ENCODE data around the gene CADM2. TPM values are rescaled to one million over a fixed set of nuclear protein-coding genes. Genes with fewer than 3 reads are reported as not detected.
"Not testable (repeated sequence)": the region's sequence is repeated elsewhere in the genome, so short reads cannot be mapped to it uniquely, and the experiment has no call there.

CADM2 gene
- total RNA-seq, 1 donor from 2014 or later, result not detected

DNA sequence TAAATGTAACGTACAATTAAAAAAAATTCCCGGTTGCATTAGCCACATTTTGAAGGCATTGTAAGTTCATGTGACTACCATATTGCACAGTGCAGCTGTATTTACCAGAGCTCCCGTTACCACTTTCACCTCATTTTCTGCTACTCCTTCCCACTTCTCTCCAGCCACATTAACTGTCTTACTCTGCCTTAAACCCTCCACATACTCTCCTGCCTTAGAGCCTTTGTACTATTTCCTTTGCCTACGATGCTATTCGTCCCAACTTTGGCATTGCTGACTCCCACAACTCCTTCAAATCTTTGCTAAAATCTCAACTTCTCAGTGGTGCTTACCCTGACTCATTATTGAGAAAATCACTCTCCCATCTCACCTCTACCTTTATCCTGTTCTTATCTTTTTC, 115.2 kb downstream of the CADM2 start:
- no peak for DNase-seq (ENCODE audit: extremely low read depth, low read depth, low spot score)

DNA sequence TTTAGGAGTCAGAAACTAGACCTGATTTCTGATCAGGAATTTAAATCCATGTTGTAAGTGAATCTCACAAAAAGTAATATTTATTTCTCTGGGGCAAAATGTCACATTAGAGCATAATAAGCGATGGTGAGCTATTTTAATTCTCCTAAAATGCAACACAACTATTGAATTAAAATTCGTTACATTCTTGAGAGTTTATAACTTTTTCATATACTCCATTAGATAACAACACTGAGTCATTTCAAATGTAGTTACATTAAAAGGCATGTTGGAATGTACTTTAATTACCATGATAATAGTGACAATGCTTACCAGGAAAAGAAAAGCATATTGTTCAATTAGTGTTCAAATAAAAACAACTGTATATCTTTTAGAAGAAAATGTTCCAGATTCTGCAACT, 116.9 kb downstream of the CADM2 start:
- no peak for DNase-seq (ENCODE audit: extremely low read depth, low read depth, low spot score)

- no peak for DNase-seq (ENCODE audit: extremely low read depth, low read depth, low spot score)
These were observed 118.2 kb downstream of the CADM2 start for GRCh38 chr3:85077018-85077417.

GRCh38 chr3:85081191-85081906, 122.6 kb downstream of the CADM2 start:
- no peak for DNase-seq (ENCODE audit: extremely low read depth, low read depth, low spot score)

- DNase-seq (ENCODE audit: extremely low read depth, low read depth, low spot score), result no peak
These were observed 131.7 kb downstream of the CADM2 start for GRCh38 chr3:85090495-85090894.

DNA sequence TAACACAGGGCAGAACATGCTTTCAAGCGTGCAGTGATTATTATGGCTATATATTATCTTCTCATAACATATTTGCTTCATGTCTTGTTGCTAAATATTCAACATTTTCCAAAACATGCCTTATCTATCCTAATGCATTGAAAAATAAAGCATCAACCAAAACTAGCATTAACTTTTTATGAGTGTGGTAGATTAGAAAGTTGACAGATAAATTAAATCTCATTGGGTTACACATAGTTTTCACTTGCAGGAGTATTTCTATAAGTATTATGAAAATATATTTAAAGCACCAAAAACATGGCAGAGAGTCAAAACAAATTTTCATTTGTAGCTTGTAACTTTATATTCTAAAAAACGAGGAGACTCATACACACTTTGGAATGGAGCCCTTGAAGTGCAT, 141.5 kb downstream of the CADM2 start:
- no peak for DNase-seq (ENCODE audit: extremely low read depth, low read depth, low spot score)

DNA sequence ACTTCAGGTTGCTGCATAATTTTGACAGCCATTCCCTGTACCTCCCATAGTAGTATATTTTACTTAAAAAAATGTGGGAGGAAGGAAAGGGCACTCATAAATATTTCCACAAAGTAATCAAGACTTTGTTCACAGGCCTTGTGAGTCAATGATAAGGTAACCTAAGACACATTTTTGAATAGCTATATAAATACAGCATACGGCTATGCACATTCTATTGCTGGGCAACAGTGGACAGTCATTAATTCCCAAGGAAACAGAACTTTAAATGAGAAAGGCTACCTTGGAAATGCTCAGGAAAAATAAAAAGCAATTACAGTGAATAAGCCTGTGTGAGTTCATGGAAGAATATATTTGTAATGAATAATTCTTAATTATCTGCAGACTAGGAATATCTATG, 144.0 kb downstream of the CADM2 start:
- no peak for DNase-seq (ENCODE audit: extremely low read depth, low read depth, low spot score)

DNA sequence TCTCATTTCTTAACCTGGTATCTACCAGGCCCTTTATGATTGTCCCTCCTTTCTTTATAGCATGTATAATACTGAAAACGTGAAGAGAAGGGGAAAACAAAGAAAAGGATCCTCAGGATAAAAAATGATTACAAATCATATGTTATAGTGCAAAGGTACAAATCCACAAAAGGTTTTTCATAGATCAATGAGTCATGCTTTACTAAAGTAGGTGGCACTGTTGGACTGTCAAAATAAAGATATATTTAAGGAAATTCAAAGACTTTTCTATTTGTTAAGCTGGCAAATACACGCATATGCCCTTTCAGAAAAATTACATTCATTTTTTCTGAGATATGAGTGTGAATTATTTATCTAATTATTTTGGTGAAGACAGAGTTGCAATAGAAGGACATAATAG, 151.6 kb downstream of the CADM2 start:
- DNase-seq (ENCODE audit: extremely low read depth, low read depth, low spot score), result no peak

- DNase-seq (ENCODE audit: extremely low read depth, low read depth, low spot score), result no peak
These were observed 162.1 kb downstream of the CADM2 start for GRCh38 chr3:85120879-85121278.

DNA sequence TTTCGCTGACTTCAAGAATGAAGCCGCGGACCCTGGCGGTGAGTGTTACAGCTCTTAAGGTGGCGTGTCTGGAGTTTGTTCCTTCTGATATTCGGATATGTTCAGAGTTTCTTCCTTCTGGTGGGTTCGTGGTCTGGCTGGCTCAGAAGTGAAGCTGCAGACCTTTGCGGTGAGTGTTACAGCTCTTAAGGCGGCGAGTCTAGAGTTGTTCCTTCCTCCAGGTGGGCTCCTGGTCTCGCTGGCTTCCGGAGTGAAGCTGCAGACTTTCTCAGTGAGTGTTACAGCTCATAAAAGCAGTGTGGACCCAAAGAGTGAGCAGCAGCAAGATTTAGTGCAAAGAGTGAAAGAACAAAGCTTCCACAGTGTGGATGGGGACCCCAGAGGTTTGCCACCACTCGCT, 174.1 kb downstream of the CADM2 start:
- DNase-seq (ENCODE audit: extremely low read depth, low read depth, low spot score), result not testable (repeated sequence)

DNA sequence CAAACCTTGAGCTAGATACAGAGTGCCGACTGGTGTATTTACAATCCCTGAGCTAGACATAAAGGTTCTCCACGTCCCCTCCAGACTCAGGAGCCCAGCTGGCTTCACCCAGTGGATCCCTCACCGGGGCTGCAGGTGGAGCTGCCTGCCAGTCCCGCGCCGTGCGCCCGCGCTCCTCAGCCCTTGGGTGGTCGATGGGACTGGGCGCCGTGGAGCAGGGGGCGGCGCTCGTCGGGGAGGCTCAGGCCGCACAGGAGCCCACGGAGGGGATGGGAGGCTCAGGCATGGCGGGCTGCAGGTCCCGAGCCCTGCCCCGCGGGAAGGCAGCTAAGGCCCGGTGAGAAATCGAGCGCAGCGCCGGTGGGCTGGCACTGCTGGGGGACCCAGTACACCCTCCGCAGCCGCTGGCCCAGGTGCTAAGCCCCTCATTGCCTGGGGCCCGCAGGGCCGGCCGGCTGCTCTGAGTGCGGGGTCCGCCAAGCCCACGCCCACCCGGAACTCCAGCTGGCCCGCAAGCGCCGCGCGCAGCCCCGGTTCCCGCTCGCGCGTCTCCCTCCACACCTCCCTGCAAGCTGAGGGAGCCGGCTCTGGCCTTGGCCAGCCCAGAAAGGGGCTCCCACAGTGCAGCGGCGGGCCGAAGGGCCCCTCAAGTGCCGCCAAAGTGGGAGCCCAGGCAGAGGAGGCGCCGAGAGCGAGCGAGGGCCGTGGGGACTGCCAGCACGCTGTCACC, 175.1 kb downstream of the CADM2 start:
- not testable (repeated sequence) for DNase-seq (ENCODE audit: extremely low read depth, low read depth, low spot score)

DNA sequence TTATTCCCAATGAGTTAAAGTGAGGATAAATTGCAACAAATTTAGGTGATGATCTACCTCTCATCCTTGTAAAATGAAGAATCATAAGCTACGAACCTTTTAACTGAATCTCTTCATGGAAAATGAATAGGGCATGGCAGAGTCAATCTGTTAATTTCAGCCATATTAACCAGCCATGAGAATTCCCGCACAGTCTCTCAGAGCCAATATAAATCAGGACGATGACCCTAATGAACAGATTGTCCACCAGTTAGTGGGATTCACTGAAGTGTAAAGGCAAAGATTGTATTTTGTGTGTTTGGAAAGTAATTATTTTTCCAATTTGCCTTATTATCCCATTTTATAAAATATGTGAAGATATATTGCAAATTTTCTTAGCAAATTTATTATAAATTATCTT, 183.8 kb downstream of the CADM2 start:
- no peak for DNase-seq (ENCODE audit: extremely low read depth, low read depth, low spot score)

GRCh38 chr3:85148036-85148435, 189.2 kb downstream of the CADM2 start:
- DNase-seq (ENCODE audit: extremely low read depth, low read depth, low spot score), result no peak

GRCh38 chr3:85151555-85151954, 192.8 kb downstream of the CADM2 start:
- DNase-seq (ENCODE audit: extremely low read depth, low read depth, low spot score), result no peak

- DNase-seq (ENCODE audit: extremely low read depth, low read depth, low spot score), result not testable (repeated sequence)
These were observed 194.5 kb downstream of the CADM2 start for GRCh38 chr3:85153279-85153678.

- DNase-seq (ENCODE audit: extremely low read depth, low read depth, low spot score), result no peak
These were observed 200.6 kb downstream of the CADM2 start for GRCh38 chr3:85159376-85159775.

DNA sequence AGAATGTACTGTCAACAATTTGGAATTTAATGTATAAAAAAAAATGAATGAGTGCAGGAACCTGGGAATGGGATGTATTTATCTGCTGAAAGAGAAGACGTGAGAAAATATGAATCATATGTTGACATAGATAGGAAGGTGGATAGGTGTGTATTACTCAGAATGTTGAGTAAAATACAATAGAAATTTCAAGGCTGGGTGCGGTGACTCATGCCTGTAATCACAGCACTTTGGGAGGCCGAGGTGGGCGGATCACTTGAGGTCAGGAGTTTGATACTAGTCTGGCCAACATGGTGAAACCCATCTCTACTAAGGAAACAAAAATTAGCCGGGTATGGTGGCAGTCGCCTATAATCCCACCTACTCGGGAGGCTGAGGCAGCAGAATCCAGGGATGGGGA, 202.8 kb downstream of the CADM2 start:
- DNase-seq (ENCODE audit: extremely low read depth, low read depth, low spot score), result no peak

DNA sequence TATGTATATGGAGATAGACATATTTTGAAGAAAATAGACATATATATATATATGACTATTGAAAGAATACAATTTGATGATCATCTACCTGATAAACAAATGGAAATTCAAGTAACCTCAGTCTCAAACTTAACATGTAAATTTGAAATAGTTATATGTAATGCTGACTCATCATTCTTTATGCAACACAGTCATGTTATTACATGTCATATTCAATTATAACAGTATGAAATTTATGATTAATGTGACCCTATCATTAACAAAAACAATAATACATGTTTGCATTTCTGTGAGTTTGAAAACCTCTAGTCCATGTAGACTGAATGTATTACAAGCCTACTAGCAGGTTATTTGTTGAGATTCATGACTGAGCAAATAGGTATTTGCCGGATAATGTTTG, 204.1 kb downstream of the CADM2 start:
- DNase-seq (ENCODE audit: extremely low read depth, low read depth, low spot score), result no peak

- DNase-seq (ENCODE audit: extremely low read depth, low read depth, low spot score), result no peak
These were observed 205.6 kb downstream of the CADM2 start for GRCh38 chr3:85164436-85164835.

GRCh38 chr3:85167576-85167975, 208.8 kb downstream of the CADM2 start:
- DNase-seq (ENCODE audit: extremely low read depth, low read depth, low spot score), result no peak

- DNase-seq (ENCODE audit: extremely low read depth, low read depth, low spot score), result no peak
These were observed 211.9 kb downstream of the CADM2 start for GRCh38 chr3:85170646-85171045.

DNA sequence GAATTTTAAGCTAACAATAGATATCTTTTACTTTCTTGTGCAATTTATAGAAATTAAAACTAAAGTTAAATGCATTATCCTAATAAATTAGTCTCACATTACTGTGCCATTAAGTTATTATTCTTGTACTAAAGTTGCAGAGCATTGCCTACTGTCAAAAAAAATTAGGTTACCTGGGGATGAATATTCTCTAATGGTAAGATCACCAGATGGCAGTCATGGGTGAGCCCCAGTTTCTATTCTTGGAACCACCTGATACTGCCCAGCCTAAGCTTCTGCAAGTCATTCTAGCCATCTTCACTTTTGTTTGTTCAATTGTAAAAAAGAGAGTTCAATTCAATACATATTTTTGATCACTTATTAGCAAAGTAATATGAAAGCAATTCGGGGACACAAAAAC, 213.2 kb downstream of the CADM2 start:
- no peak for DNase-seq (ENCODE audit: extremely low read depth, low read depth, low spot score)
